NCI-H2196 (cell line): Measurements from ENCODE around the gene GATM.

ENCODE experiments used
- DNase-seq: peaks from one replicate; lab custom pipeline; 2025; ENCODE audit not compliant: unreplicated experiment; lab: John Stamatoyannopoulos, UW

Gene GATM

GRCh38 chr15:45378149-45378912 lies at the start of gene GATM:
Gene GATM, minus strand, starts transcription at chr15:45378544. Its CDS starts 91 bp downstream, at chr15:45378453.
- DNase-seq: no peak

GRCh38 chr15:45427085-45427484 lies 48.7 kb upstream of the GATM start:
- no peak for DNase-seq

- DNase-seq: no peak
These were observed 46.8 kb upstream of the GATM start for GRCh38 chr15:45425135-45425534.

- DNase-seq: no peak
These were observed 46.1 kb upstream of the GATM start for GRCh38 chr15:45424429-45424828.

GRCh38 chr15:45417303-45417950 lies 39.1 kb upstream of the GATM start:
- DNase-seq: no peak

- DNase-seq: no peak
These were observed 36.0 kb upstream of the GATM start for GRCh38 chr15:45414215-45414885.

GRCh38 chr15:45409596-45409995 lies 31.3 kb upstream of the GATM start:
- DNase-seq: no peak

- no peak for DNase-seq
These were observed 29.4 kb upstream of the GATM start for GRCh38 chr15:45407786-45408185.

GRCh38 chr15:45402955-45403877 lies 24.9 kb upstream of the GATM start:
- DNase-seq: no peak

GRCh38 chr15:45402162-45402954 lies 24.0 kb upstream of the GATM start:
- peak; percentile 89 for DNase-seq

GRCh38 chr15:45401665-45402161 lies 23.4 kb upstream of the GATM start:
- no peak for DNase-seq

- DNase-seq: peak; percentile 46
These were observed 21.3 kb upstream of the GATM start for GRCh38 chr15:45399381-45400212.

- no peak for DNase-seq
These were observed 18.8 kb upstream of the GATM start for GRCh38 chr15:45397116-45397665.

- DNase-seq: no peak
These were observed 17.6 kb upstream of the GATM start for GRCh38 chr15:45395943-45396342.

GRCh38 chr15:45394681-45395080 lies 16.3 kb upstream of the GATM start:
- DNase-seq: no peak

- DNase-seq: no peak
These were observed 15.5 kb upstream of the GATM start for GRCh38 chr15:45393851-45394250.

GRCh38 chr15:45392584-45392855 lies 14.2 kb upstream of the GATM start:
- DNase-seq: no peak

- DNase-seq: no peak
These were observed 13.6 kb upstream of the GATM start for GRCh38 chr15:45391746-45392583.
